Esophagus squamous epithelium (tissue), 5 donors: ENCODE data around the gene CEP63. TPM values are rescaled to one million over a fixed set of nuclear protein-coding genes. Genes with fewer than 3 reads are reported as not detected.

Source experiments
- DNase-seq: peaks from one replicate; lab custom pipeline; 2025; lab: John Stamatoyannopoulos, UW
- H3K27ac ChIP-seq, 4 donors: fragments of 200-600 bp; sonication (generic); one replicate each; pipeline ENCODE4 v1.5.1; 2016 to 2019; ENCODE audit warnings: mild to moderate bottlenecking in 1 of 4
- H3K27me3 ChIP-seq, 4 donors: fragments of 200-600 bp; sonication (generic); 1 replicate in 3 of 4; 2 replicates in 1 of 4; pipeline versions ENCODE4 v1.5.1 to v1.6.0; 2017 to 2021; ENCODE audit warnings: antibody characterized with exemption in 1 of 4
- H3K36me3 ChIP-seq, 3 donors: fragments of 200-600 bp; sonication (generic); one replicate each; pipeline ENCODE4 v1.5.1; 2016 to 2019
- H3K4me1 ChIP-seq, 3 donors: fragments of 200-600 bp; sonication (generic); one replicate each; pipeline ENCODE4 v1.5.1; 2017 to 2019
- H3K4me3 ChIP-seq, 4 donors: fragments of 200-600 bp; sonication (generic); 1 replicate in 3 of 4; 2 replicates in 1 of 4; pipeline ENCODE4 v1.5.1; 2016 to 2019; ENCODE audit warnings: mild to moderate bottlenecking in 2 of 4, moderate library complexity in 1 of 4
- H3K9me3 ChIP-seq, 3 donors: fragments of 200-600 bp; sonication (generic); one replicate each; pipeline ENCODE4 v1.5.1; 2016 to 2019
- CTCF ChIP-seq, 6 experiments: fragments of 450-650 bp in 4 of 6; fragments of 200-600 bp in 2 of 6; sonication (generic) in 2 of 6; IDR thresholded peaks; one replicate each; pipeline ENCODE4 v1.5.1; 2016 to 2019; ENCODE audit warnings: antibody characterized with exemption in 6 of 6, mild to moderate bottlenecking in 4 of 6, moderate library complexity in 4 of 6
- POLR2A ChIP-seq, 4 donors: fragments of 450-650 bp; IDR thresholded peaks; one replicate each; pipeline ENCODE4 v1.6.1; 2017; ENCODE audit warnings: antibody characterized with exemption in 4 of 4, mild to moderate bottlenecking in 4 of 4, moderate library complexity in 3 of 4
- WGBS, 2 donors: methylation state at CpG; one replicate each; pipeline ENCODE4 v1.1.5; 2018; 5-methylcytosine and 5-hydroxymethylcytosine counted together
- intact Hi-C: fragments of 100-400 bp; cut with DNase I; formaldehyde crosslinking; loops from one replicate; pipeline ENCODE4 v1.15.0; 2022
- total RNA-seq, 4 donors: library from RNA; depleted of rRNA; stranded (reverse); fragments of >200 nt; gene quantifications; one replicate each; pipeline ENCODE4 v1.1.0, GENCODE V29; 2016
- donor health status: DM: yes; HTN: yes; CAD: no.

Gene CEP63
- total RNA-seq, 4 donors from 2014 or later: 7.7 to 18.1 (median 14.4) TPM

- no peak for DNase-seq
These were observed 24.9 kb upstream of the CEP63 start for GRCh38 chr3:134460965-134461364.

GRCh38 chr3:134462331-134462941 lies 23.4 kb upstream of the CEP63 start:
- intact Hi-C loops: no loop called here
- no peak for DNase-seq
- H3K4me1 ChIP-seq: peaks cover 0 to 49% (median 30%) of the 10 kb centered on the region in 3 donors

More at GRCh38 chr3:134460965-134461364, 24.9 kb upstream of the CEP63 start:
- no peaks in the 10 kb centered on the region for H3K36me3 ChIP-seq
- H3K4me1 ChIP-seq: peaks cover 0 to 49% (median 30%) of the 10 kb centered on the region in 3 donors
- no peaks in the 10 kb centered on the region for H3K9me3 ChIP-seq
- H3K27ac ChIP-seq: peak overlapping the region in 1 of 4 donors; percentile 80
- H3K27me3 ChIP-seq: no peaks in the 10 kb centered on the region
- WGBS, 2 donors: 34 to 61% methylated on average over 2 of the region's 2 CpGs
- intact Hi-C loops: no loop called here
- H3K4me3 ChIP-seq: no peak overlapping the region
- TF ChIP-seq POLR2A (IDR thresholded peaks at IDR 0.05): no peak
- no peak for TF ChIP-seq CTCF (IDR thresholded peaks at IDR 0.05)

GRCh38 chr3:134463676-134464063 lies 22.2 kb upstream of the CEP63 start:
- H3K27me3 ChIP-seq: no peaks in the 10 kb centered on the region
- no peaks in the 10 kb centered on the region for H3K9me3 ChIP-seq
- TF ChIP-seq CTCF (IDR thresholded peaks at IDR 0.05): no peak
- TF ChIP-seq POLR2A (IDR thresholded peaks at IDR 0.05): no peak
- no peaks in the 10 kb centered on the region for H3K36me3 ChIP-seq
- H3K4me3 ChIP-seq: no peak overlapping the region
- no peak for DNase-seq
- intact Hi-C loops: no loop called here
- peak overlapping the region; percentile 35 to 86 (median 64) for H3K27ac ChIP-seq
- 72 to 86% methylated on average over 2 to 4 of the region's 4 CpGs for WGBS, 2 donors
- H3K4me1 ChIP-seq: peaks cover 0 to 49% (median 30%) of the 10 kb centered on the region in 3 donors

More at GRCh38 chr3:134462331-134462941, 23.4 kb upstream of the CEP63 start:
- 31 to 42% methylated on average over 5 of the region's 5 CpGs for WGBS, 2 donors
- H3K9me3 ChIP-seq: no peaks in the 10 kb centered on the region
- peak overlapping the region in 1 of 4 donors; percentile 3 for H3K4me3 ChIP-seq
- peak overlapping the region; percentile 35 to 80 (median 62) for H3K27ac ChIP-seq
- no peaks in the 10 kb centered on the region for H3K36me3 ChIP-seq
- H3K27me3 ChIP-seq: no peaks in the 10 kb centered on the region
- TF ChIP-seq POLR2A (IDR thresholded peaks at IDR 0.05): no peak
- TF ChIP-seq CTCF (IDR thresholded peaks at IDR 0.05): no peak

GRCh38 chr3:134464064-134464688 lies 21.7 kb upstream of the CEP63 start:
- H3K4me3 ChIP-seq: no peak overlapping the region
- 35 to 39% methylated on average over 13 of the region's 13 CpGs for WGBS, 2 donors

More at GRCh38 chr3:134464064-134464688, 21.7 kb upstream of the CEP63 start:
- H3K36me3 ChIP-seq: no peaks in the 10 kb centered on the region
- peak overlapping the region; percentile 35 to 86 (median 64) for H3K27ac ChIP-seq
- H3K9me3 ChIP-seq: no peaks in the 10 kb centered on the region
- intact Hi-C loops: no loop called here
- H3K27me3 ChIP-seq: no peaks in the 10 kb centered on the region
- no peak for DNase-seq
- TF ChIP-seq POLR2A (IDR thresholded peaks at IDR 0.05) (no peak), CTCF (IDR thresholded peaks at IDR 0.05) (no peak)
- peaks cover 0 to 49% (median 30%) of the 10 kb centered on the region in 3 donors for H3K4me1 ChIP-seq
